GM12878 (cell line): ENCODE results near the gene CCDC12. TPM values are rescaled to one million over a fixed set of nuclear protein-coding genes. Genes with fewer than 3 reads are reported as not detected.
A peak's percentile ranks its signal among the peaks of the same experiment; 100 is the strongest.

Experiments used
- ATF7 ChIP-seq: fragments of 450-650 bp; IDR thresholded peaks from 2 replicates; pipeline ENCODE4 v1.6.1; 2016; ENCODE audit warnings: low read depth, mild to moderate bottlenecking
- BHLHE40 ChIP-seq, 2 experiments: fragments of 450-650 bp in 1 of 2; IDR thresholded peaks; 2 replicates each; pipeline ENCODE4 v1.6.1; 2011 to 2017; ENCODE audit warnings: low read depth in 2 of 2, borderline replicate concordance in 1 of 2, improper control_type of control experiment in 1 of 2, low read length in 1 of 2, mild to moderate bottlenecking in 1 of 2
- FOS ChIP-seq: IDR thresholded peaks from 3 replicates; pipeline ENCODE4 v1.6.1; 2011; ENCODE audit warnings: borderline replicate concordance; ENCODE audit not compliant: insufficient read length; ENCODE audit errors: extremely low read depth
- HDGF ChIP-seq: fragments of 450-650 bp; IDR thresholded peaks from 2 replicates; pipeline ENCODE4 v1.6.1; 2016; ENCODE audit warnings: antibody characterized with exemption
- MTA2 ChIP-seq: fragments of 450-650 bp; IDR thresholded peaks from 2 replicates; pipeline ENCODE4 v1.6.1; 2016; ENCODE audit warnings: low read depth, mild to moderate bottlenecking, moderate library complexity
- PBX3 ChIP-seq: IDR thresholded peaks from 2 replicates; pipeline ENCODE4 v1.6.1; 2011; ENCODE audit warnings: mild to moderate bottlenecking, low read depth, low read length, moderate library complexity; ENCODE audit not compliant: insufficient replicate concordance
- TBL1XR1 ChIP-seq: IDR thresholded peaks from 2 replicates; pipeline ENCODE4 v1.6.1; 2012; ENCODE audit warnings: low read depth, low read length, improper control_type of control experiment
- polyA plus RNA-seq, 11 experiments: library from polyadenylated mRNA; depleted of rRNA in 4 of 11; unstranded in 6 of 11; stranded (reverse) in 5 of 11; fragments of >200 nt; fragmentation: Nextera tagmentation in 4 of 11; fragmentation: Illumina TruSeq in 1 of 11; extraction: Ambion mirVana in 4 of 11; extraction: Trizol in 1 of 11; gene quantifications; 1 replicate in 1 of 11; 2 replicates in 10 of 11; pipeline versions ENCODE4 v1.2.1 to v1.2.3, GENCODE V29; 2011 to 2016; ENCODE audit warnings: inconsistent platforms in 2 of 11, missing spikeins in 2 of 11, low read depth in 1 of 11
- total RNA-seq, 4 experiments: library from RNA; depleted of rRNA in 3 of 4; stranded (reverse); fragments of >200 nt in 3 of 4; fragmentation: Illumina TruSeq in 1 of 4; extraction: Trizol in 1 of 4; gene quantifications; 2 replicates each; pipeline versions ENCODE4 v1.2.1 to v1.2.3, GENCODE V29; 2013 to 2021
- TF ChIP-seq, protein P1 (sequence below): fragments of 450-650 bp; formaldehyde crosslinking; IDR thresholded peaks from 2 replicates; pipeline ENCODE4 v1.4.0; 2022; ENCODE audit warnings: mild to moderate bottlenecking, moderate library complexity
- TF ChIP-seq, protein P2 (sequence below): fragments of 450-650 bp; IDR thresholded peaks from 2 replicates; pipeline ENCODE4 v1.6.1; 2017; ENCODE audit warnings: mild to moderate bottlenecking

The CCDC12 gene
- total and polyA plus RNA-seq, 10 of the 15 experiments (the other 5 are each of a cell fraction or from before 2014, with no cell fraction given): 9.2 to 91.4 (median 61.3) TPM

DNA sequence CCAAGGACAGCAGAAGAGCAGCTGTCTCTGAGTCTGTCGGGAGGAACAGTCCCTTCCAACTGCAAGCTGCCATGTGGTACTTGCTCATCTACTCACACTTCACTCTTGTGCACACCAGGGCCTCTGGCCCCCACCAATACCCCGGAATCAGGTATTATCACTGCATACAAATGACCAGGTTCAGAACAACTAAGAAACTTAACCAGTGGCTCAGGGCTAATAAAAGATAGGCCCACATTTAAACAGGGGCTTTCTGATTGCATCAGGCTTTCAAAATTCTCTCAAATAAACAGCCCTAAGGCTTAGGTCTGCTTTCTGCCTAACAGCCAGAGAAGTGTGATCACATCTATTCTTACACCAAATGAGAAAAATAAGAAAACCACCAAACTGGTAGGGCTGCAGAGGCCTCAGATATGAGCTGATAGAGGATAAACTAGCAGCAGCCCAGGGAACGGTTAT, 20.7 kb downstream of the CCDC12 start (continued):
- TF ChIP-seq, protein P1, sequence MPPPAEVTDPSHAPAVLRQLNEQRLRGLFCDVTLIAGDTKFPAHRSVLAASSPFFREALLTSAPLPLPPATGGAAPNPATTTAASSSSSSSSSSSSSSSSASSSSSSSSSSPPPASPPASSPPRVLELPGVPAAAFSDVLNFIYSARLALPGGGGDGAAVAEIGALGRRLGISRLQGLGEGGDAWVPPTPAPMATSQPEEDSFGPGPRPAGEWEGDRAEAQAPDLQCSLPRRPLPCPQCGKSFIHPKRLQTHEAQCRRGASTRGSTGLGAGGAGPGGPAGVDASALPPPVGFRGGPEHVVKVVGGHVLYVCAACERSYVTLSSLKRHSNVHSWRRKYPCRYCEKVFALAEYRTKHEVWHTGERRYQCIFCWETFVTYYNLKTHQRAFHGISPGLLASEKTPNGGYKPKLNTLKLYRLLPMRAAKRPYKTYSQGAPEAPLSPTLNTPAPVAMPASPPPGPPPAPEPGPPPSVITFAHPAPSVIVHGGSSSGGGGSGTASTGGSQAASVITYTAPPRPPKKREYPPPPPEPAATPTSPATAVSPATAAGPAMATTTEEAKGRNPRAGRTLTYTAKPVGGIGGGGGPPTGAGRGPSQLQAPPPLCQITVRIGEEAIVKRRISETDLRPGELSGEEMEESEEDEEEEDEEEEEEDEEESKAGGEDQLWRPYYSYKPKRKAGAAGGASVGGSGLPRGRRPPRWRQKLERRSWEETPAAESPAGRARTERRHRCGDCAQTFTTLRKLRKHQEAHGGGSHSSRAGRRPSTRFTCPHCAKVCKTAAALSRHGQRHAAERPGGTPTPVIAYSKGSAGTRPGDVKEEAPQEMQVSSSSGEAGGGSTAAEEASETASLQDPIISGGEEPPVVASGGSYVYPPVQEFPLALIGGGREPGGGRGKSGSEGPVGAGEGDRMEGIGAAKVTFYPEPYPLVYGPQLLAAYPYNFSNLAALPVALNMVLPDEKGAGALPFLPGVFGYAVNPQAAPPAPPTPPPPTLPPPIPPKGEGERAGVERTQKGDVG (CRISPR knock-in tag): no peak
- TF ChIP-seq PBX3 (no peak), BHLHE40 (IDR thresholded peaks at IDR 0.05; ENCODE audit: borderline replicate concordance in 1 of 2, low read depth in 2 of 2, low read length in 1 of 2) (peak; percentile 48 to 66; a peak in 3 of 4 replicates), MTA2 (peak; percentile 54), ATF7 (peak; percentile 60; the same call in 1 of the 2 replicates), TBL1XR1 (no peak), FOS (no peak), HDGF (no peak)
- TF ChIP-seq, protein P2, sequence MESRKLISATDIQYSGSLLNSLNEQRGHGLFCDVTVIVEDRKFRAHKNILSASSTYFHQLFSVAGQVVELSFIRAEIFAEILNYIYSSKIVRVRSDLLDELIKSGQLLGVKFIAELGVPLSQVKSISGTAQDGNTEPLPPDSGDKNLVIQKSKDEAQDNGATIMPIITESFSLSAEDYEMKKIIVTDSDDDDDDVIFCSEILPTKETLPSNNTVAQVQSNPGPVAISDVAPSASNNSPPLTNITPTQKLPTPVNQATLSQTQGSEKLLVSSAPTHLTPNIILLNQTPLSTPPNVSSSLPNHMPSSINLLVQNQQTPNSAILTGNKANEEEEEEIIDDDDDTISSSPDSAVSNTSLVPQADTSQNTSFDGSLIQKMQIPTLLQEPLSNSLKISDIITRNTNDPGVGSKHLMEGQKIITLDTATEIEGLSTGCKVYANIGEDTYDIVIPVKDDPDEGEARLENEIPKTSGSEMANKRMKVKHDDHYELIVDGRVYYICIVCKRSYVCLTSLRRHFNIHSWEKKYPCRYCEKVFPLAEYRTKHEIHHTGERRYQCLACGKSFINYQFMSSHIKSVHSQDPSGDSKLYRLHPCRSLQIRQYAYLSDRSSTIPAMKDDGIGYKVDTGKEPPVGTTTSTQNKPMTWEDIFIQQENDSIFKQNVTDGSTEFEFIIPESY: no peak
